ENCODE measurements around the gene ANXA8L1. TPM values are rescaled to one million over a fixed set of nuclear protein-coding genes. Genes with fewer than 3 reads are reported as not detected.
"Not testable (repeated sequence)": the region's sequence is repeated elsewhere in the genome, so short reads cannot be mapped to it uniquely, and the experiment has no call there.

ANXA8L1 gene
- polyA plus RNA-seq, 1 donor: 7.9 TPM

DNA sequence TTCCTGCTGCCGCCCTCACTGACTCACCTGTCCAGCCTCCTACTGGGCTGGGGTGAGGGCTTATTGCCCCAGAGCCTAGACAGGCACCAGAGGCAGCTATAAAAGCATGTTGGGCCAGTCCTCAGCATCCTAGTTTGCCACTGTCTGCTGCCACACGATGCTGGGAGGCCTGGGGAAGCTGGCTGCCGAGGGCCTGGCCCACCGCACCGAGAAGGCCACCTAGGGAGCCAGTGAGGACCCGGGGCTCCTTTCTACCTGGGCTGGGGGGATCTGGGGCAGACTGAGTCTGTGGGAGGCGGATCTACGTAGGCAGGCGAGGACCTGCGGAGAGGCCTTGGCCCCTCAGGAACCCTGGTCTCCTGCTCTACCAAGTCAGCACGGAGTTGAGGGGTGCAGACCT lies 6.6 kb upstream of the ANXA8L1 start:
- H3K27me3 ChIP-seq (ENCODE audit: control insufficient read depth, insufficient read depth, low read length); H3K4me3 ChIP-seq (ENCODE audit: low read length); H3K27ac ChIP-seq (ENCODE audit: low read length); DNase-seq; H3K9me3 ChIP-seq (ENCODE audit: control insufficient read depth, low read depth, low read length); H3K36me3 ChIP-seq (ENCODE audit: control insufficient read depth, insufficient read depth, low read length); H3K4me1 ChIP-seq (ENCODE audit: control insufficient read depth, insufficient read depth, low read length): not testable (repeated sequence)
- no CpG with 5 or more reads among the region's 11 CpGs for WGBS (ENCODE audit: insufficient coverage, low lambda C conversion rate)

DNA sequence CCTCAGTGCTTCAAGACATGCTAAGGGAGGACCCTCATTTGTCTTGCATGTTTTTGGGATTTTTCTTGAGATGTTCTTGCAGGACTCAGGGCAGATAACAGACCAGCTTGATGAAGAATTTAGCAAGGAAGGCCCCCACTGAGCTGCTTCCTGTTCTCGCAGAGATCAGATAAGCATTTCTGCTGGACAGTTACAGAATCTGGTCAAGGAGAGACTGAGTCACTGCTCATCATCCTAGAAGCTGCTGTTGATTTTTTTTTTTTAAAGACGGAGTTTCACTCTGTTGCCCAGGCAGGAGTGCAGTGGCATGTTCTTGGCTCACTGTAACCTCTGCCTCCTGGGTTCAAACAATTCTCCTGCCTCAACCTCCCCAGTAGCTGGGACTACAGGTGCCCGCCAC lies 1.2 kb upstream of the ANXA8L1 start:
- H3K4me1 ChIP-seq (ENCODE audit: control insufficient read depth, insufficient read depth, low read length); H3K27me3 ChIP-seq (ENCODE audit: control insufficient read depth, insufficient read depth, low read length): not testable (repeated sequence)
- WGBS (ENCODE audit: insufficient coverage, low lambda C conversion rate): no CpG with 5 or more reads among the region's 3 CpGs

DNA sequence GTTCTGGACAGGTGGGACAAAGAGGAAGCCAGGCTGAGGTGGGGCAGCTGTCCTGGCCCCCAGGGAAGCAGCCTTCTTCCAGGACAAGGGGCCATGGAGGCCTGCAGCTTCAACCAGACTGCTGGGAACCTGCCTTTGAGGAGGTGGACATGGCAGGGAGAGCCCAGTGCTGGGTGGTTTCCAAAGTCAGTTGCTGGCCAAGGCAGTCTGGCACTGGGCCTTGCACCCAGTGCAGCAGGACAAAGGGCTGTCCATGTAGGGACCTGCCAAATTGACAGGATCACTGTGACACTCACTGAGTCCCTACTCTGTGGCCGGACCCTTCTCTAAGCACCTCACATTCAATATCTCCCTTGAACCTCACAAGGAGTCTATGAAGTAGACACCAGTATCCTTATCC lies 1.4 kb downstream of the ANXA8L1 start:
- not testable (repeated sequence) for H3K9me3 ChIP-seq (ENCODE audit: control insufficient read depth, low read depth, low read length); H3K4me1 ChIP-seq (ENCODE audit: control insufficient read depth, insufficient read depth, low read length)
- no CpG with 5 or more reads among the region's 1 CpG for WGBS (ENCODE audit: insufficient coverage, low lambda C conversion rate)

More for the DNA sequence above, 1.2 kb upstream of the ANXA8L1 start:
- H3K4me3 ChIP-seq (ENCODE audit: low read length); H3K9me3 ChIP-seq (ENCODE audit: control insufficient read depth, low read depth, low read length); DNase-seq; H3K36me3 ChIP-seq (ENCODE audit: control insufficient read depth, insufficient read depth, low read length); H3K27ac ChIP-seq (ENCODE audit: low read length): not testable (repeated sequence)

DNA sequence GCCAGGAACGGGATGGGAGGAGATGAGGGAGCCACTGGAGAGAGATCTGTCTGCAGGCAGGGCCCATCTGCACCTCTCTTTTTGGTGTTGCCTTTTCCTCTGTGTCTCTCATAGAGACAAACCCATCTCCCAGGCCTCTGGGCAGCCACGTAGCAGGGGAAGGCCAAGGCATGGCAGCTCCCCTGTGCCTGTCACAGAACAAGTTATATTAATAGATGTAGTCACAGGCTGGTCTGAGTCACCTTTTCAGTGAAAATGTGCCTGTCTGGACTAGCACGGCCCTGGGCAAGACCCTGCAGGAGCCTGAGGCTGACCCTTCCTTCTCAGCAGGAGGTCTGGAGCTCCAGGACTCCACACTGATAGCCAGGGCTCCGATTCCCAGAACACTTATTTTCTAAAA lies 2.1 kb downstream of the ANXA8L1 start:
- H3K9me3 ChIP-seq (ENCODE audit: control insufficient read depth, low read depth, low read length); H3K4me1 ChIP-seq (ENCODE audit: control insufficient read depth, insufficient read depth, low read length); H3K27me3 ChIP-seq (ENCODE audit: control insufficient read depth, insufficient read depth, low read length); H3K36me3 ChIP-seq (ENCODE audit: control insufficient read depth, insufficient read depth, low read length); H3K27ac ChIP-seq (ENCODE audit: low read length); DNase-seq; H3K4me3 ChIP-seq (ENCODE audit: low read length): not testable (repeated sequence)
- no CpG with 5 or more reads among the region's 4 CpGs for WGBS (ENCODE audit: insufficient coverage, low lambda C conversion rate)

More for the DNA sequence above, 1.4 kb downstream of the ANXA8L1 start:
- not testable (repeated sequence) for H3K36me3 ChIP-seq (ENCODE audit: control insufficient read depth, insufficient read depth, low read length); H3K27ac ChIP-seq (ENCODE audit: low read length); H3K4me3 ChIP-seq (ENCODE audit: low read length); DNase-seq; H3K27me3 ChIP-seq (ENCODE audit: control insufficient read depth, insufficient read depth, low read length)

DNA sequence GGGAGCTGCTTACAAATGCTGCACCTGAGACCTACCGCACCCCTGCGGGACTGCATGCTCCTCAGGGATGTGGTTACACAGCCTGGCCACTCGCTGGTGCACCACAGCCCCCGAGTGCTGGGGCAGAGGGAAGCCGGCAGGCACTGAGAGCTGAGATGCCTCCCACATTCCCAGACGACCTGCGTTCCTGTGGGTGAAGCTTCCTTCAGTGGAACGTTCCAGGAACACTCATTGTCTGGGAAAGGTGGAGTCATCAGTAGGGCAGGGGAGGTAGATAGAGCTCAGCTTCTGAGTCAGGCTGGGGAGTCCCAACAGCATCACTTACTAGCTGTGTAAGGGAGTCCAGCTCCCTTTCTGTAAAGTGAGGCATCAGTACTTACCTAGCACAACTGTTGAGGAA lies 2.5 kb downstream of the ANXA8L1 start:
- WGBS (ENCODE audit: insufficient coverage, low lambda C conversion rate): no CpG with 5 or more reads among the region's 8 CpGs
- DNase-seq; H3K27me3 ChIP-seq (ENCODE audit: control insufficient read depth, insufficient read depth, low read length): not testable (repeated sequence)

DNA sequence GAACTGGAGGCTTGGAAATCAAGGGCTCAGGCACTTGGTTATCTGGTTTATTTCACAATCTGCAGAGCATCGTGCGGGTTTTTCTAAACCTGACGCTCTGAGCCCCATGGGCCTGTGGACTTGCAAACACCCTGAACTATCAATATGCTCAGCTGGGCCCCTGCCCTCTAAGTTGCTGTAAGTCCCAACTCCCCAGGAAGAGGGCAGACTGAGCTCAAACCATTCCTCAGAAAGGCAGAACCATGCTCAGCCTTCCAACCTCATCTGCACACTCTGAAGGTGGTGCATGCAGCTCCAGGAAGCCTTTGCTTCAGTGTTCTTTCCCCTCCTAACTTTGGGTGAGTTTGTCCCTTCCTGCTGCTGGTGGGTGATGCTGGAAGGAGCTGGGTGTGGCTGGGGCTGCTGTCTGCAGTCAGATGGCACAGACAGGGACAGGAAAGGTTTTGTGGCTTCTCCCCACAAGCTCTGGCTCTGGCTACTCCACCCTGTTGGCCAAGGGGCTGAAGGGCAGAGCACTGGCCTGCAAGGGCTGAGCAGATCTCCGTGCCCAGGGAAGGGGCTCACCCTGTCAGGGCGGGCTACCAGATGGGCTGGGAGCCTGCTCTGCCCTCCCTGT lies 3.8 kb downstream of the ANXA8L1 start:
- H3K36me3 ChIP-seq (ENCODE audit: control insufficient read depth, insufficient read depth, low read length); H3K9me3 ChIP-seq (ENCODE audit: control insufficient read depth, low read depth, low read length); H3K4me1 ChIP-seq (ENCODE audit: control insufficient read depth, insufficient read depth, low read length); H3K27ac ChIP-seq (ENCODE audit: low read length); H3K4me3 ChIP-seq (ENCODE audit: low read length); DNase-seq; H3K27me3 ChIP-seq (ENCODE audit: control insufficient read depth, insufficient read depth, low read length): not testable (repeated sequence)
- WGBS (ENCODE audit: insufficient coverage, low lambda C conversion rate): no CpG with 5 or more reads among the region's 5 CpGs

More for the DNA sequence above, 2.5 kb downstream of the ANXA8L1 start:
- not testable (repeated sequence) for H3K36me3 ChIP-seq (ENCODE audit: control insufficient read depth, insufficient read depth, low read length); H3K9me3 ChIP-seq (ENCODE audit: control insufficient read depth, low read depth, low read length); H3K4me1 ChIP-seq (ENCODE audit: control insufficient read depth, insufficient read depth, low read length); H3K27ac ChIP-seq (ENCODE audit: low read length); H3K4me3 ChIP-seq (ENCODE audit: low read length)

DNA sequence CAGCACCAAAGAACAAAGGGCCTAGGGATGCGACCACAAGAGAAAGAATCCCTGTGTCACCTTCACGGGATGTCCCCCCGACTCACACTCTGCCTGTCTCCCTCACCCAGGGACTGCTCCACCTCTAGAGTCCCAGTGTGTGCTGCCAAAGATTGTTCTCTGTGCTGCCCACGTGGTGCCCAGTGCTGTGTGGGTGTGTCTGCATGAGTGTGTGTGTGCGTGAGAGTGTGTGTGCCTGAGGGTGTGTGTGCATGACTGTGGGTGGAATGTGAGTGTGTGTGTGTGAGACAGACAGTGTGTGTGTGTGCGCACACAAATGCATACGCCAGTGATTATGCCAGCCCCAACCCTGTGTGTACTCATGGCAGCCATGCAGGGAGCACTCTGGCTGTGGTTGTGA lies 10.3 kb downstream of the ANXA8L1 start:
- H3K27me3 ChIP-seq (ENCODE audit: control insufficient read depth, insufficient read depth, low read length); H3K27ac ChIP-seq (ENCODE audit: low read length); H3K4me3 ChIP-seq (ENCODE audit: low read length); H3K9me3 ChIP-seq (ENCODE audit: control insufficient read depth, low read depth, low read length); H3K4me1 ChIP-seq (ENCODE audit: control insufficient read depth, insufficient read depth, low read length); DNase-seq; H3K36me3 ChIP-seq (ENCODE audit: control insufficient read depth, insufficient read depth, low read length): not testable (repeated sequence)
- no CpG with 5 or more reads among the region's 7 CpGs for WGBS (ENCODE audit: insufficient coverage, low lambda C conversion rate)

DNA sequence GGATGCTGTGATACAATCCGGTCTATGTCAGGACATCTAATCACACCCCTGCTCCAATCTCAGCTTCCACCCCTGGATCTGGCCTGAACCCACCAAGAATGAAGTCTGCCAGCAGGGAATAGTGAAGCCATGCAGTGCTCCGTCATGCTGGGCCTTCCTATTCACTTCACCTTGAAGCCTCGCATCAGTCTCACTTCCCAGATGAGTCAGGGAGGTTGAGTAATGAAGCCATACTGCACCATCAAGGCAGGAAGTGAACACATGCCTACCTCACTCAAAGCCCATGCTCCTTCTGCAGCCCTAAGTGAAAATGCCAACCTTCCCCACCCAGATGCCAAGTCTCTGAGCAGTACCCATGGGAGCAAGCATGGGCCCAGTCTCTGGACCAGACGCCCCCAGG lies 11.1 kb downstream of the ANXA8L1 start:
- not testable (repeated sequence) for H3K27me3 ChIP-seq (ENCODE audit: control insufficient read depth, insufficient read depth, low read length); DNase-seq; H3K36me3 ChIP-seq (ENCODE audit: control insufficient read depth, insufficient read depth, low read length); H3K27ac ChIP-seq (ENCODE audit: low read length); H3K4me1 ChIP-seq (ENCODE audit: control insufficient read depth, insufficient read depth, low read length); H3K9me3 ChIP-seq (ENCODE audit: control insufficient read depth, low read depth, low read length); H3K4me3 ChIP-seq (ENCODE audit: low read length)
- no CpG with 5 or more reads among the region's 4 CpGs for WGBS (ENCODE audit: insufficient coverage, low lambda C conversion rate)

DNA sequence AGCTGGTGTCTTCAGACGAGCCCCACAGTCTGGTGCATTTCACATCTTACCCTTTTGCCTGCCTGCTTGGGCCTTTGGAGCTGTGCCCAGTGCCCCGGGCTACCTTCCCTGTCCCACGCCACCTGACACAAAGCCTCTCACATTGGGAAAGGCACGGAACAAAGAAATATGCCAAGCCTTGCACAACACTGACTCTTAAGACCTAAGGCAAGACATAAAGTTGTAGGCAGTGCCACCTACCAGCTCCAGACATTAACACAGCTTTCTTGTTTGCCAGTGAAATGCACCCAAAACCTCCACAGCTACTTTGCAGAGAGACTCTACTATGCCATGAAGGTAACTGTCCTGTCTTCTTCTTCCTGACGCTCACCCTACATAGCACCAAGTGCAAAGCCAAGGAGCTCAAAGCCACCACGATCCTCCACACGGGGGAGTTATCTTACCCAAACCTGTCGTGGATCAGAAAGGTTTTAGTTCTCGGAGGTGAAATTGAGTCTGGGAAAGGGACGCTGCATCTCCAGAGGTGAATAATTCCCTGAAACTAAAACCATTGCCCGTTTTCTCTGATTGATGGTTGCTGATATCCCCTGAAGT lies 11.8 kb downstream of the ANXA8L1 start:
- no CpG with 5 or more reads among the region's 11 CpGs for WGBS (ENCODE audit: insufficient coverage, low lambda C conversion rate)
- H3K4me1 ChIP-seq (ENCODE audit: control insufficient read depth, insufficient read depth, low read length); DNase-seq; H3K27me3 ChIP-seq (ENCODE audit: control insufficient read depth, insufficient read depth, low read length); H3K27ac ChIP-seq (ENCODE audit: low read length); H3K9me3 ChIP-seq (ENCODE audit: control insufficient read depth, low read depth, low read length); H3K4me3 ChIP-seq (ENCODE audit: low read length); H3K36me3 ChIP-seq (ENCODE audit: control insufficient read depth, insufficient read depth, low read length): not testable (repeated sequence)

DNA sequence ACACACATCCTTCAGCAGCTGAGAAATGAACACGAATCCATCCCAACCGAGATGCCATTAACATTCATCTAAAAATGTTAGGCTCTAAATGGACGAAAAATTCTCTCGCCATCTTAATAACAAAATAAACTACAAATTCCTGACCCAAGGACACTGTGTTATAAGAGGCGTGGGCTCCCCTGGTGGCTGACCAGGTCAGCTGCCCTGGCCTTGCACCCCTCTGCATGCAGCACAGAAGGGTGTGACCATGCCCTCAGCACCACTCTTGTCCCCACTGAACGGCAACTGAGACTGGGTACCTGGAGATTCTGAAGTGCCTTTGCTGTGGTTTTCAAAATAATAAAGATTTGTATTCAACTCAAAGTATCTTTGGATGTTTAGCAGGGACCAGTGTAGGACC lies 15.8 kb downstream of the ANXA8L1 start:
- not testable (repeated sequence) for H3K4me1 ChIP-seq (ENCODE audit: control insufficient read depth, insufficient read depth, low read length); H3K9me3 ChIP-seq (ENCODE audit: control insufficient read depth, low read depth, low read length); H3K27me3 ChIP-seq (ENCODE audit: control insufficient read depth, insufficient read depth, low read length); H3K4me3 ChIP-seq (ENCODE audit: low read length); H3K36me3 ChIP-seq (ENCODE audit: control insufficient read depth, insufficient read depth, low read length); DNase-seq; H3K27ac ChIP-seq (ENCODE audit: low read length)
- WGBS (ENCODE audit: insufficient coverage, low lambda C conversion rate): no CpG with 5 or more reads among the region's 6 CpGs

Measured in large intestine (tissue), 3 donors.